MM.1S (cell line): ENCODE measurements around the gene VAPA.

Experiments
- EZH2 ChIP-seq: fragments of 300-600 bp; sonication (generic); optimal IDR thresholded peaks from 2 replicates; pipeline ENCODE3; 2017; ENCODE audit warnings: low read depth, mild to moderate bottlenecking, antibody characterized with exemption, low read length, mixed read lengths
- TF ChIP-seq, protein P1 (sequence below): fragments of 300-600 bp; sonication (generic); IDR thresholded peaks from 2 replicates; pipeline ENCODE4 v1.5.1; 2016; ENCODE audit warnings: antibody characterized with exemption, low read length, mixed read lengths

DNA sequence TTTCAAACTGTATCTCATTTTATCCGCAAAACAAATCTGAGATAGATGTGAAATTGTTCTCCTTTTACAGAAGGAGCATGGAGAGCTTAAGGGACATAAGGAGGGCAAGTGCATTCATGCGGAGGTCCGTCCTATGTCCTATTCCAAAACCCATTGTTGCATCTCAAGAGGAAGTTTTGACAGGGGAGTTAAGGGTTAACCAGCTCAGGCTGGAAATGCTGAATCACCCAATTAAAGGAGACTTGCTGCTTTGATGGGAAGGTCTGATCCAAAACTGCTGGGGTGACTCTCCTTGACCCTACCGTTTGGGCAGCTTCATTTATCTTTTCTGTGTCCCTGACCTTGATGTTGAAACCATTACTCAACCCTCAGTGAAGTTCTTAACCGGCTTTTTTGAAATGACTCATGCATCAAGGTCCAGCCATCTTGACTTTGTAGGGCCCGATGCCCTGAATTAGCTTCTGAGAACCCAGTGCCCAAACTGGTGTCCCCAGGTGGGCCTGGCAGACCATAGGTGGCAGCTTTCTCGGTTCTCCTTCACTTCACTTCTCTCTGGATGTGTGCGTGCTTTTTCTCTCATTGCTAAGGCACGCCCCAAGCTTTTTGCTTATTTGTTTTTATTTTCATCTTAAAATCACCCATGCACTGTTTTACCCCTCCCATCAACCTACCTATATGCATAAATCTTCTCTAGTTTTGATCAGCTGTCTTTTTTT is 43.9 kb upstream of the VAPA start:
- TF ChIP-seq EZH2, result no peak
- TF ChIP-seq, protein P1, sequence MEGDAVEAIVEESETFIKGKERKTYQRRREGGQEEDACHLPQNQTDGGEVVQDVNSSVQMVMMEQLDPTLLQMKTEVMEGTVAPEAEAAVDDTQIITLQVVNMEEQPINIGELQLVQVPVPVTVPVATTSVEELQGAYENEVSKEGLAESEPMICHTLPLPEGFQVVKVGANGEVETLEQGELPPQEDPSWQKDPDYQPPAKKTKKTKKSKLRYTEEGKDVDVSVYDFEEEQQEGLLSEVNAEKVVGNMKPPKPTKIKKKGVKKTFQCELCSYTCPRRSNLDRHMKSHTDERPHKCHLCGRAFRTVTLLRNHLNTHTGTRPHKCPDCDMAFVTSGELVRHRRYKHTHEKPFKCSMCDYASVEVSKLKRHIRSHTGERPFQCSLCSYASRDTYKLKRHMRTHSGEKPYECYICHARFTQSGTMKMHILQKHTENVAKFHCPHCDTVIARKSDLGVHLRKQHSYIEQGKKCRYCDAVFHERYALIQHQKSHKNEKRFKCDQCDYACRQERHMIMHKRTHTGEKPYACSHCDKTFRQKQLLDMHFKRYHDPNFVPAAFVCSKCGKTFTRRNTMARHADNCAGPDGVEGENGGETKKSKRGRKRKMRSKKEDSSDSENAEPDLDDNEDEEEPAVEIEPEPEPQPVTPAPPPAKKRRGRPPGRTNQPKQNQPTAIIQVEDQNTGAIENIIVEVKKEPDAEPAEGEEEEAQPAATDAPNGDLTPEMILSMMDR, result no peak
